Esophagus muscularis mucosa (tissue), 4 donors: ENCODE results near the gene DGCR2.

Source experiments
- EP300 ChIP-seq: sonication (generic); formaldehyde crosslinking; IDR thresholded peaks from one replicate; pipeline ENCODE4 v1.6.1; 2017; ENCODE audit warnings: antibody characterized with exemption
- POLR2A ChIP-seq: fragments of 450-650 bp; IDR thresholded peaks from one replicate; pipeline ENCODE4 v1.6.1; 2017; ENCODE audit warnings: antibody characterized with exemption, moderate library complexity, mild to moderate bottlenecking, low read depth
- POLR2AphosphoS5 ChIP-seq, 2 donors: sonication (generic); formaldehyde crosslinking; IDR thresholded peaks; one replicate each; pipeline ENCODE4 v1.6.1; 2017; ENCODE audit warnings: antibody characterized with exemption in 2 of 2
- TF ChIP-seq, protein P1 (sequence below), 3 experiments: fragments of 200-600 bp in 2 of 3; fragments of 450-650 bp in 1 of 3; sonication (generic) in 2 of 3; IDR thresholded peaks; one replicate each; pipeline ENCODE4 v1.5.1; 2017 to 2019; ENCODE audit warnings: antibody characterized with exemption in 3 of 3, mild to moderate bottlenecking in 2 of 3, moderate library complexity in 1 of 3

DNA sequence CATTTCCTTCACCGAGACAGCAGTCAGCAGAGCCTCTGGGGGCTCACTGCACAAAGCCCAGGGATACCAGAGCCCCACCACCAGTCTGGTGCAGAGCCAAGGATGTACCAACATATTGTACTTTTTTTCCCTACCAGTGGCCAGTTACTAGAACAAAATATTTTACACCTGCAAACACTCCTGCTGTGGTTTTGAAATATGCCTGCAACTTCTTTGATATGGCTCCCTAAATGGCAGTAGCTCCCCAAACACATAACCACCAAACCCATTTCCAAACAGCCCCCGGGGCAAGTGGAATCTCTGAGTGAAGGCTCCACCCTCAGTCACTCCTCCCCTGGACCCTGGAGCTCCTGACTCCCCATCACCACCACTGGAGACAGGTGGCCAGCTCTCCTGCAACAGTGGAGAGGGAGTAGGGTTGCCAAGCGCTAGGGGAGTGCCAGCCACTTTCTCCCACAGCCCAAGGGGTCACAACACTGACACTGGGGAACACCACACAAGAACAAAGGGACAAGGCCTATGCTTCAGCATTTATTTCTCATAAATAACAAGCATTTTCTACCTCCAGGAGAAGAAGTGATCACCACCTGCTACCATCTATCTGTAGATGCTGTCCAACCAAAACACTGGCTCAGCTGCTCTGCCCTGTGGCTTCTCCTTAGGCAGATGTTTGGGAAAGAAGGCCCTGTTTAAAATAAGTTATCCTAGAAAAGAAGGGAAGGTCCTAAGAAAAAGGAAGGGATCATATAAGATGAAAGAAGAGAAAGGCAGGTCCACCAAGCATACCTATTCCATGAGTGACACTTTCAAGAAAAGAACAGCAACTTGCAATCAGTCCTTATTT lies 15.1 kb downstream of the DGCR2 start:
- TF ChIP-seq, protein P1, sequence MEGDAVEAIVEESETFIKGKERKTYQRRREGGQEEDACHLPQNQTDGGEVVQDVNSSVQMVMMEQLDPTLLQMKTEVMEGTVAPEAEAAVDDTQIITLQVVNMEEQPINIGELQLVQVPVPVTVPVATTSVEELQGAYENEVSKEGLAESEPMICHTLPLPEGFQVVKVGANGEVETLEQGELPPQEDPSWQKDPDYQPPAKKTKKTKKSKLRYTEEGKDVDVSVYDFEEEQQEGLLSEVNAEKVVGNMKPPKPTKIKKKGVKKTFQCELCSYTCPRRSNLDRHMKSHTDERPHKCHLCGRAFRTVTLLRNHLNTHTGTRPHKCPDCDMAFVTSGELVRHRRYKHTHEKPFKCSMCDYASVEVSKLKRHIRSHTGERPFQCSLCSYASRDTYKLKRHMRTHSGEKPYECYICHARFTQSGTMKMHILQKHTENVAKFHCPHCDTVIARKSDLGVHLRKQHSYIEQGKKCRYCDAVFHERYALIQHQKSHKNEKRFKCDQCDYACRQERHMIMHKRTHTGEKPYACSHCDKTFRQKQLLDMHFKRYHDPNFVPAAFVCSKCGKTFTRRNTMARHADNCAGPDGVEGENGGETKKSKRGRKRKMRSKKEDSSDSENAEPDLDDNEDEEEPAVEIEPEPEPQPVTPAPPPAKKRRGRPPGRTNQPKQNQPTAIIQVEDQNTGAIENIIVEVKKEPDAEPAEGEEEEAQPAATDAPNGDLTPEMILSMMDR (IDR thresholded peaks at IDR 0.05): no peak
- TF ChIP-seq POLR2AphosphoS5 (IDR thresholded peaks at IDR 0.05): no peak
- TF ChIP-seq POLR2A: no peak
- no peak for TF ChIP-seq EP300
